BJ (cell line): ENCODE results near the gene RNASET2. TPM values are rescaled to one million over a fixed set of nuclear protein-coding genes. Genes with fewer than 3 reads are reported as not detected.

Experiments used
- CTCF ChIA-PET: fragments of 350-600 bp; formaldehyde crosslinking; extraction: SDS; loops from one replicate; lab custom pipeline; 2021; ENCODE audit warnings: antibody characterized with exemption, inconsistent platforms; lab: Yijun Ruan, JAX
- POLR2A ChIA-PET: fragments of 300-600 bp; sonication (Branson Sonifier 250); formaldehyde crosslinking; extraction: SDS; loops from one replicate; lab custom pipeline; 2021; ENCODE audit warnings: antibody characterized with exemption; lab: Charles Lee
- DNase-seq: peaks from one replicate; pipeline ENCODE4 v3.0.0-alpha.2; 2011; ENCODE audit warnings: low read depth
- H3K27me3 ChIP-seq: 2 replicates; pipeline ENCODE4 v1.6.0; 2011; ENCODE audit warnings: low read length; ENCODE audit not compliant: control insufficient read depth, insufficient read depth
- H3K36me3 ChIP-seq: 2 replicates; pipeline ENCODE4 v1.5.1; 2011; ENCODE audit warnings: low read length; ENCODE audit not compliant: control insufficient read depth, insufficient read depth
- H3K4me3 ChIP-seq: 2 replicates; pipeline ENCODE4 v1.5.1; 2011; ENCODE audit warnings: low read depth, mild to moderate bottlenecking, control low read depth, low read length
- polyA plus RNA-seq: library from polyadenylated mRNA; depleted of rRNA; stranded (reverse); fragments of >200 nt; gene quantifications from 2 replicates; pipeline ENCODE4 v1.2.3, GENCODE V29; 2011
- TF ChIP-seq, protein P1 (sequence below): IDR thresholded peaks from 2 replicates; pipeline ENCODE4 v1.5.1; 2011; ENCODE audit warnings: low read depth, mild to moderate bottlenecking, control low read depth, inconsistent platforms, low read length, moderate library complexity; ENCODE audit not compliant: insufficient read depth

RNASET2 gene
- polyA plus RNA-seq, 1 experiment = 24.7 TPM

DNA sequence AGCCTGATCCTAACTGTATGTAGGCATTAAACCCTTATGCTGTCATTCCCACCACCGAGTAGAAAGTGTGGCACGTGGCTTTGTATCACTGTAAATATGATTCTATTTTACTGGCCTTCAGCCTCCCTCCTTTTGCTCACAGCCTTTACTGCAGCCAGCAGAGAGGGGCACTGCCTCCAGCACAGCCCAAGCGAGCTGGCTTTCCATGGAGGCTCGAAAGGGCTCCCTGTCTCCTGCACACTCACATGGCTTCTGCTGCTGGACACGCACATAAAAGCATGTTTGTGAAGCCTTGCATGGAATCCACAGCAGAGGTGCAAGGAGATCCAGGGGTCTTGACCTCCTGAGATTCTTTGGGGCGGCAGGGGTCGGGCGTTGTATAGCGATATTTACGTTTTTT lies 51.3 kb downstream of the RNASET2 start:
- CTCF ChIA-PET = no interaction called here
- H3K27me3 ChIP-seq = no peaks in the 10 kb centered on the region
- H3K4me3 ChIP-seq = no peak overlapping the region
- TF ChIP-seq, protein P1, sequence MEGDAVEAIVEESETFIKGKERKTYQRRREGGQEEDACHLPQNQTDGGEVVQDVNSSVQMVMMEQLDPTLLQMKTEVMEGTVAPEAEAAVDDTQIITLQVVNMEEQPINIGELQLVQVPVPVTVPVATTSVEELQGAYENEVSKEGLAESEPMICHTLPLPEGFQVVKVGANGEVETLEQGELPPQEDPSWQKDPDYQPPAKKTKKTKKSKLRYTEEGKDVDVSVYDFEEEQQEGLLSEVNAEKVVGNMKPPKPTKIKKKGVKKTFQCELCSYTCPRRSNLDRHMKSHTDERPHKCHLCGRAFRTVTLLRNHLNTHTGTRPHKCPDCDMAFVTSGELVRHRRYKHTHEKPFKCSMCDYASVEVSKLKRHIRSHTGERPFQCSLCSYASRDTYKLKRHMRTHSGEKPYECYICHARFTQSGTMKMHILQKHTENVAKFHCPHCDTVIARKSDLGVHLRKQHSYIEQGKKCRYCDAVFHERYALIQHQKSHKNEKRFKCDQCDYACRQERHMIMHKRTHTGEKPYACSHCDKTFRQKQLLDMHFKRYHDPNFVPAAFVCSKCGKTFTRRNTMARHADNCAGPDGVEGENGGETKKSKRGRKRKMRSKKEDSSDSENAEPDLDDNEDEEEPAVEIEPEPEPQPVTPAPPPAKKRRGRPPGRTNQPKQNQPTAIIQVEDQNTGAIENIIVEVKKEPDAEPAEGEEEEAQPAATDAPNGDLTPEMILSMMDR = no peak
- H3K36me3 ChIP-seq = no peaks in the 10 kb centered on the region
- POLR2A ChIA-PET = no interaction called here
- DNase-seq = no peak

DNA sequence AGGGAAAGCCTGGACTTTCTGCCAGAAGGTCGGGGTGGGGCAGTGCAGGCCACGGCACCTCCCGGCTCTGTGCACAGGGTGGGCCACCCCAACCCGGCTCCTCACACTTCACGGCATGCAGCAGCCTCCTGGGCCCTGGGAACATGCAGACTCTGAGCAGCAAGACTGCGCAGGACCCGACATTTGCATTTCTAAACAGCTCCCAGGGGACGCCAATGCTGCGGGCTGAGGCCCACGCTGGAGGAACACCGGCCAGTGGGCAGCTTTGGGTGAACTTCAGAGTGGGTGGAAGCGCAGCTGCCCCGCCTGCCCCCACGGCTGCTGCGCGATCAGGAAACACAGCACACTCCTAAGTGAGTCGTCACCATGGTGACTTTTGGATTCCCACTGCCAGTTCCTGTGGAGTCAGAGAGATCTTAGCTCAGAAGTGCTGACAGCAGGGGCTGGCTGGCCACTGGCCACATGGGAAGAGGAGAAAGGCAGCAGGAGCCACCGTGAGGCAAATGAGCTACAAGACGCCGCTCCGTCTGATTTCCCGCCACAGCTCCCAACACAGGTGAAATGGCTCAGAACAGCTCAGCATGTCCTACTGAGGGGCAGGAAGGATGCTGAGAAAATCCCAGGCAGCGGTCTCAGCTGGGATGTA lies 52.1 kb downstream of the RNASET2 start:
- CTCF ChIA-PET = no interaction called here
- TF ChIP-seq, protein P1 = no peak
- no peak overlapping the region for H3K4me3 ChIP-seq
- no peak for DNase-seq
- POLR2A ChIA-PET = no interaction called here
- H3K36me3 ChIP-seq = no peaks in the 10 kb centered on the region
- H3K27me3 ChIP-seq = no peaks in the 10 kb centered on the region

DNA sequence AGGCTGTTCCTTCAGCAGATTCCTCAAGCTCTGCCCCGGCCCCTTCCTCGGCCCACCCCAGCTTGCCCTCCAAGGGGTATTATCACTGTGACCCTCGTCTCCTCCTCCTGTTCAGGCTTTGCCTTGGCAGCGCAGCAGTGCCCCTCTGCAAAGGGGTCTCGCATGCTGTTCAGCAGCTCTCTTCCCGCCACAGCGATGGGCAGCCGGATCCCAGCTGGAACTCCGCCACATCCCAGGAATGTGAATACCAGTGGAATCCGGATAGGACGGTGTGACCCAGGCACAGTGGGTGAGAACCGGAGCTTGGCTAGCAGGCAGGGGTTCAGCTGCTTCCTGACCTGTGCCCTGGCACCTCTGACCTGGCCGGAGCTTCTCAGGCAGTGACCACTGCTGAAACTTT lies 52.9 kb downstream of the RNASET2 start:
- POLR2A ChIA-PET = no interaction called here
- Histone ChIP-seq H3K36me3 (no peaks in the 10 kb centered on the region), H3K4me3 (no peak overlapping the region), H3K27me3 (no peaks in the 10 kb centered on the region)
- no peak for DNase-seq
- TF ChIP-seq, protein P1 = no peak
- CTCF ChIA-PET = no interaction called here

DNA sequence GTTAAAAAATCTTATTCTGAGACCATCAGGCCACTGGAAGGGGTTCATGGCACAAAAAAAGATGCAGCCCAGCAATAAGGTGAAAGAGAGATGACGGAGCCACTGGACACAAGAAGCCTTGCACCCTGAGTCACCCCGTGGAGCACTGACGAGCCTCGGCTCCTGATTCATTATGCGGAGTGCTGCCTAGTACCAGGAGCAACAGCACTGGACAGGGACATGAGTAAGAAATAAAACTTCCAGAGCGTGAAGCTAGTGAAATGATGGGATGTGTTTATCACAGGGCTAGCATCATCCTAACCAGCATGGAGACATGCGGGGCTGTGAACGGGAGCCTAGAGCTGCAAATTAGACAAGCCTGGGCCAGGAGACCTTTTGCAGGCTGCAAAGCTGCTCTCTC lies 53.3 kb downstream of the RNASET2 start:
- ChIA-PET CTCF (no interaction called here), POLR2A (no interaction called here)
- no peaks in the 10 kb centered on the region for H3K27me3 ChIP-seq
- H3K4me3 ChIP-seq = no peak overlapping the region
- TF ChIP-seq, protein P1 = no peak
- no peaks in the 10 kb centered on the region for H3K36me3 ChIP-seq
- no peak for DNase-seq

DNA sequence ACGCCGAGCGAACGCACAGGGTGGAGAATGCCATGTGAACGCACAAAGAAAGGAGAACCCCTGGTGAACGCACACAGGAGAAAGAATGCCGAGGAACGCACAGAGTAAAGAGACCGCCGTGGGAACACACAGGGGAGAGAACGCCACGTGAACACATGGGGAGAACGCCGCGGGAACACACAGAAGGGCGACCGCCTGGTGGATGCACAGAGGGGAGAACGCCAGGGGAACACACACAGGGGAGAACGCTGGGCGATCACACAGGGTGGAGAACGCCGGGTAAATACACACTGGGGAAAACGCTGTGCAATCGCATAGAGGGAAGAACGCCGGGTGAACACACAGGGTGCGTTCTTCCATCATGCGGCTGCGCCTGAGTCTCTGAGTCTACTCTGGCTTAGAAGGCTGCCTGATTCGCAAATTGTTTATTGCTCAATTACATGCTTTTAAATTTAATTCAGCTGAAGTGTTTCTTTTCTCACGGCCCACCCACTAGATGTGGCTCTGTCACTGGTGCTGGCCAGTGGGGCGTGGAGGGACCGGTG lies 54.1 kb downstream of the RNASET2 start:
- CTCF ChIA-PET = no interaction called here
- POLR2A ChIA-PET = no interaction called here
- H3K27me3 ChIP-seq = no peaks in the 10 kb centered on the region
- no peak for DNase-seq
- TF ChIP-seq, protein P1 = no peak
- H3K36me3 ChIP-seq = no peaks in the 10 kb centered on the region
- no peak overlapping the region for H3K4me3 ChIP-seq
